Tibial nerve (tissue), 4 donors: ENCODE measurements around the gene CEP128. TPM values are rescaled to one million over a fixed set of nuclear protein-coding genes. Genes with fewer than 3 reads are reported as not detected.

ENCODE experiments used
- DNase-seq, 2 donors: peaks; one replicate each; pipeline ENCODE4 v3.0.0-alpha.2; 2019; ENCODE audit warnings: low spot score in 2 of 2
- H3K27ac ChIP-seq, 4 donors: fragments of 200-600 bp; sonication (generic) in 3 of 4; one replicate each; pipeline ENCODE4 v1.5.1; 2017 to 2019; ENCODE audit warnings: mild to moderate bottlenecking in 1 of 4
- H3K27me3 ChIP-seq, 2 donors: fragments of 200-600 bp; sonication (generic) in 1 of 2; one replicate each; pipeline versions ENCODE4 v1.5.1 to v1.6.0; 2017 to 2019
- H3K36me3 ChIP-seq, 3 donors: fragments of 200-600 bp; sonication (generic); one replicate each; pipeline ENCODE4 v1.5.1; 2018 to 2019
- H3K4me1 ChIP-seq, 4 donors: fragments of 200-600 bp; sonication (generic) in 3 of 4; one replicate each; pipeline ENCODE4 v1.5.1; 2017 to 2019
- H3K4me3 ChIP-seq, 4 donors: fragments of 200-600 bp; sonication (generic) in 3 of 4; one replicate each; pipeline ENCODE4 v1.5.1; 2017 to 2019; ENCODE audit warnings: mild to moderate bottlenecking in 1 of 4, moderate library complexity in 1 of 4
- H3K9me3 ChIP-seq, 4 donors: fragments of 200-600 bp; sonication (generic) in 3 of 4; one replicate each; pipeline ENCODE4 v1.5.1; 2017 to 2019
- CTCF ChIP-seq, 5 experiments: fragments of 200-600 bp in 3 of 5; fragments of 450-650 bp in 2 of 5; sonication (generic) in 3 of 5; IDR thresholded peaks; one replicate each; pipeline ENCODE4 v1.5.1; 2016 to 2019; ENCODE audit warnings: antibody characterized with exemption in 5 of 5, mild to moderate bottlenecking in 3 of 5, moderate library complexity in 2 of 5
- EP300 ChIP-seq, 2 donors: sonication (generic); formaldehyde crosslinking; IDR thresholded peaks; one replicate each; pipeline ENCODE4 v1.6.1; 2017; ENCODE audit warnings: antibody characterized with exemption in 2 of 2, mild to moderate bottlenecking in 1 of 2
- POLR2A ChIP-seq, 2 donors: fragments of 450-650 bp; IDR thresholded peaks; one replicate each; pipeline ENCODE4 v1.6.1; 2017; ENCODE audit warnings: antibody characterized with exemption in 2 of 2, mild to moderate bottlenecking in 2 of 2, moderate library complexity in 2 of 2
- WGBS, 2 donors: methylation state at CpG; one replicate each; pipeline ENCODE4 v1.1.5; 2018; 5-methylcytosine and 5-hydroxymethylcytosine counted together
- total RNA-seq, 4 donors: library from RNA; depleted of rRNA; stranded (reverse); fragments of >200 nt; gene quantifications; one replicate each; pipeline ENCODE4 v1.1.0, GENCODE V29; 2016

The CEP128 gene
- total RNA-seq, 4 donors from 2014 or later, result 7.3 to 13.9 (median 12.5) TPM

GRCh38 chr14:80844872-80845271 lies 96.7 kb downstream of the CEP128 start:
- Histone ChIP-seq H3K27ac (no peak overlapping the region), H3K4me3 (no peak overlapping the region), H3K36me3 (no peaks in the 10 kb centered on the region), H3K4me1 (peaks cover 0 to 18% (median 0%) of the 10 kb centered on the region in 4 donors), H3K27me3 (no peaks in the 10 kb centered on the region), H3K9me3 (no peaks in the 10 kb centered on the region)
- no peak for TF ChIP-seq POLR2A (IDR thresholded peaks at IDR 0.05)
- no peak for TF ChIP-seq EP300 (IDR thresholded peaks at IDR 0.05)
- TF ChIP-seq CTCF (IDR thresholded peaks at IDR 0.05), result no peak
- WGBS, 2 donors, result 74 to 77% methylated on average over 2 of the region's 2 CpGs
- DNase-seq, result no peak

- no peak overlapping the region for H3K27ac ChIP-seq
- no peaks in the 10 kb centered on the region for H3K9me3 ChIP-seq
- WGBS, 2 donors, result 63 to 97% methylated on average over 3 of the region's 3 CpGs
- no peak overlapping the region for H3K4me3 ChIP-seq
- TF ChIP-seq POLR2A (IDR thresholded peaks at IDR 0.05), result no peak
- TF ChIP-seq EP300 (IDR thresholded peaks at IDR 0.05), result no peak
- no peak for TF ChIP-seq CTCF (IDR thresholded peaks at IDR 0.05)
- peaks cover 0 to 8% (median 0%) of the 10 kb centered on the region in 3 donors for H3K36me3 ChIP-seq
- DNase-seq, result no peak
- no peaks in the 10 kb centered on the region for H3K27me3 ChIP-seq
- peaks cover 0 to 14% (median 0%) of the 10 kb centered on the region in 4 donors for H3K4me1 ChIP-seq
Measured at GRCh38 chr14:80839743-80840142, 101.8 kb downstream of the CEP128 start.

- Histone ChIP-seq H3K27me3 (no peaks in the 10 kb centered on the region), H3K9me3 (peaks cover 0 to 34% (median 0%) of the 10 kb centered on the region in 4 donors), H3K4me3 (no peak overlapping the region), H3K4me1 (no peaks in the 10 kb centered on the region), H3K36me3 (peaks cover 0 to 15% (median 0%) of the 10 kb centered on the region in 3 donors), H3K27ac (no peak overlapping the region)
- TF ChIP-seq EP300 (IDR thresholded peaks at IDR 0.05) (no peak), POLR2A (IDR thresholded peaks at IDR 0.05) (no peak), CTCF (IDR thresholded peaks at IDR 0.05) (no peak)
- DNase-seq, result no peak
Measured at GRCh38 chr14:80809663-80810062, 131.9 kb downstream of the CEP128 start.

GRCh38 chr14:80805136-80805535 lies 136.4 kb downstream of the CEP128 start:
- WGBS, 2 donors, result 93 to 95% methylated on average over 1 of the region's 1 CpG
- Histone ChIP-seq H3K27ac (no peak overlapping the region), H3K36me3 (peaks cover 0 to 10% (median 0%) of the 10 kb centered on the region in 3 donors), H3K4me3 (no peak overlapping the region), H3K9me3 (peaks cover 0 to 20% (median 0%) of the 10 kb centered on the region in 4 donors), H3K27me3 (no peaks in the 10 kb centered on the region), H3K4me1 (no peaks in the 10 kb centered on the region)
- TF ChIP-seq POLR2A (IDR thresholded peaks at IDR 0.05) (no peak), EP300 (IDR thresholded peaks at IDR 0.05) (no peak), CTCF (IDR thresholded peaks at IDR 0.05) (no peak)
- no peak for DNase-seq

GRCh38 chr14:80798878-80799277 lies 142.7 kb downstream of the CEP128 start:
- 92 to 97% methylated on average over 3 of the region's 3 CpGs for WGBS, 2 donors

More at GRCh38 chr14:80798878-80799277, 142.7 kb downstream of the CEP128 start:
- H3K36me3 ChIP-seq, result peaks cover 0 to 9% (median 0%) of the 10 kb centered on the region in 3 donors
- no peaks in the 10 kb centered on the region for H3K27me3 ChIP-seq
- no peak overlapping the region for H3K4me3 ChIP-seq
- peaks cover 0 to 6% (median 0%) of the 10 kb centered on the region in 4 donors for H3K9me3 ChIP-seq
- H3K27ac ChIP-seq, result no peak overlapping the region
- no peaks in the 10 kb centered on the region for H3K4me1 ChIP-seq
- no peak for DNase-seq
- TF ChIP-seq POLR2A (IDR thresholded peaks at IDR 0.05) (no peak), CTCF (IDR thresholded peaks at IDR 0.05) (no peak), EP300 (IDR thresholded peaks at IDR 0.05) (no peak)
